Measurements from ENCODE around the gene PPM1N. TPM values are rescaled to one million over a fixed set of nuclear protein-coding genes. Genes with fewer than 3 reads are reported as not detected.
A peak's percentile ranks its signal among the peaks of the same experiment; 100 is the strongest.

Gene PPM1N
- polyA plus RNA-seq, 1 donor (not counting 4 experiments of a cell fraction or from before 2014, with no cell fraction given): 1.9 TPM

- Histone ChIP-seq H3K4me1 (ENCODE audit: control insufficient read depth, extremely low read depth, insufficient read depth, low read length) (peaks cover 30% of the 10 kb centered on the region), H3K27ac (ENCODE audit: control insufficient read depth, insufficient read depth, low read length) (peak overlapping the region; percentile 25)
These were observed 16.9 kb downstream of the PPM1N start for GRCh38 chr19:45515081-45515624.

DNA sequence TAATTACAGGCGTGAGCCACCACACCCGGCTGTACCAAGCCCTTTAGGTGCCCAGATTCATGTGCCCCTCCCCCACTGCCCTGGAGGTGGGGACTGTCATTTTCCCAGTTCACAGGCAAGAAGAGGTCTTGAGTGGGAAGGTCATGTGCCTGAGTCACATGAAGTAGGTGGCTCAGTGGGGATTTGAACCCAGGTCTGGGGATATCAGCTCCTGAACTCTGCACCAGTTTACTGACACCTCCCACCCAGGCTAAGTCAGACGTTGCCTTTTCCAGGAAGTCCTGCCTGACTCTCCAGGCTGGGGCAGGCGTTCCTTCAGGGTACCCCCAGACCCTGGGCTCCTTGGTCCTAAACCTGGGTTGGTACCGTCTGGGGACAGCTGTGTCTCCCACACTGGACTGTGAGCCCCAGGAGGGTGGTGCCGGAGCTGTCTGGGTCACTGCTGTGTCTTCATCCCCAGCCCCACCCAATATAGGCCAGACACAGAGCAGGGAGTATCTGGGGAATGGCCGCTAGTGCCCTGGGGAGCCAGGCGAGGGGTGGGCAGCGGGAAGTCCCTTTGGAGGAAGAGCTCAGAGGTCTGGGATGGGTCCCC, 17.7 kb downstream of the PPM1N start:
- no peaks in the 10 kb centered on the region for H3K27me3 ChIP-seq (ENCODE audit: control insufficient read depth, extremely low read depth, insufficient read depth, low read length)
- peaks cover 8% of the 10 kb centered on the region for H3K9me1 ChIP-seq (ENCODE audit: control insufficient read depth, extremely low read depth, insufficient read depth, low read length)
- H3K4me2 ChIP-seq (ENCODE audit: control insufficient read depth, extremely low read depth, insufficient read depth, low read depth, low read length): no peak overlapping the region
- no peak for FAIRE-seq
- no peaks in the 10 kb centered on the region for H3K9me3 ChIP-seq (ENCODE audit: control insufficient read depth, low read depth, low read length)
- peaks cover 26 to 34% of the 10 kb centered on the region in 2 experiments for H3K36me3 ChIP-seq (ENCODE audit: control insufficient read depth in 2 of 2, extremely low read depth in 1 of 2, insufficient read depth in 2 of 2, low read length in 2 of 2)
- H3K79me2 ChIP-seq (ENCODE audit: control insufficient read depth, insufficient read depth, low read length): peaks cover 63% of the 10 kb centered on the region
- H3K27ac ChIP-seq (ENCODE audit: control insufficient read depth, insufficient read depth, low read length): no peak overlapping the region
- DNase-seq (ENCODE audit: low read depth, low spot score): no peak
- no peak overlapping the region for H3K9ac ChIP-seq (ENCODE audit: control insufficient read depth, extremely low read depth, insufficient read depth, low read length)
- TF ChIP-seq EZH2 (IDR thresholded peaks at IDR 0.05; ENCODE audit: low read length): no peak
- TF ChIP-seq, protein P1, sequence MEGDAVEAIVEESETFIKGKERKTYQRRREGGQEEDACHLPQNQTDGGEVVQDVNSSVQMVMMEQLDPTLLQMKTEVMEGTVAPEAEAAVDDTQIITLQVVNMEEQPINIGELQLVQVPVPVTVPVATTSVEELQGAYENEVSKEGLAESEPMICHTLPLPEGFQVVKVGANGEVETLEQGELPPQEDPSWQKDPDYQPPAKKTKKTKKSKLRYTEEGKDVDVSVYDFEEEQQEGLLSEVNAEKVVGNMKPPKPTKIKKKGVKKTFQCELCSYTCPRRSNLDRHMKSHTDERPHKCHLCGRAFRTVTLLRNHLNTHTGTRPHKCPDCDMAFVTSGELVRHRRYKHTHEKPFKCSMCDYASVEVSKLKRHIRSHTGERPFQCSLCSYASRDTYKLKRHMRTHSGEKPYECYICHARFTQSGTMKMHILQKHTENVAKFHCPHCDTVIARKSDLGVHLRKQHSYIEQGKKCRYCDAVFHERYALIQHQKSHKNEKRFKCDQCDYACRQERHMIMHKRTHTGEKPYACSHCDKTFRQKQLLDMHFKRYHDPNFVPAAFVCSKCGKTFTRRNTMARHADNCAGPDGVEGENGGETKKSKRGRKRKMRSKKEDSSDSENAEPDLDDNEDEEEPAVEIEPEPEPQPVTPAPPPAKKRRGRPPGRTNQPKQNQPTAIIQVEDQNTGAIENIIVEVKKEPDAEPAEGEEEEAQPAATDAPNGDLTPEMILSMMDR (optimal IDR thresholded peaks at IDR 0.05 in 1 of 3, IDR thresholded peaks at IDR 0.05 in 1 of 3, conservative IDR thresholded peaks at IDR 0.05 in 1 of 3; ENCODE audit: extremely low read depth in 1 of 3, insufficient read depth in 2 of 3, low read length in 3 of 3): no peak
- H3K4me1 ChIP-seq (ENCODE audit: control insufficient read depth, extremely low read depth, insufficient read depth, low read length): peaks cover 35% of the 10 kb centered on the region
- no peak overlapping the region for H3K4me3 ChIP-seq (ENCODE audit: control insufficient read depth in 2 of 3, extremely low read depth in 1 of 3, insufficient read depth in 2 of 3, low read depth in 1 of 3, low read length in 3 of 3)
- H2AFZ ChIP-seq (ENCODE audit: control insufficient read depth, low read length): no peak overlapping the region
- dilution Hi-C loops (cut with MboI; ENCODE audit: extremely low pct_ligation_motif_present, low sequenced_read_pairs): no loop called here
- peaks cover 34% of the 10 kb centered on the region for H4K20me1 ChIP-seq (ENCODE audit: control insufficient read depth, extremely low read depth, insufficient read depth, low read length)

More at GRCh38 chr19:45515081-45515624, 16.9 kb downstream of the PPM1N start:
- dilution Hi-C loops (cut with MboI; ENCODE audit: extremely low pct_ligation_motif_present, low sequenced_read_pairs): no loop called here
- Histone ChIP-seq H3K4me2 (ENCODE audit: control insufficient read depth, extremely low read depth, insufficient read depth, low read depth, low read length) (no peak overlapping the region), H3K36me3 (ENCODE audit: control insufficient read depth in 2 of 2, extremely low read depth in 1 of 2, insufficient read depth in 2 of 2, low read length in 2 of 2) (peaks cover 23 to 30% of the 10 kb centered on the region in 2 experiments), H3K9me3 (ENCODE audit: control insufficient read depth, low read depth, low read length) (no peaks in the 10 kb centered on the region), H3K9ac (ENCODE audit: control insufficient read depth, extremely low read depth, insufficient read depth, low read length) (no peak overlapping the region), H4K20me1 (ENCODE audit: control insufficient read depth, extremely low read depth, insufficient read depth, low read length) (peaks cover 37% of the 10 kb centered on the region), H3K9me1 (ENCODE audit: control insufficient read depth, extremely low read depth, insufficient read depth, low read length) (peaks cover 8% of the 10 kb centered on the region), H3K27me3 (ENCODE audit: control insufficient read depth, extremely low read depth, insufficient read depth, low read length) (no peaks in the 10 kb centered on the region), H2AFZ (ENCODE audit: control insufficient read depth, low read length) (no peak overlapping the region), H3K79me2 (ENCODE audit: control insufficient read depth, insufficient read depth, low read length) (peaks cover 71% of the 10 kb centered on the region), H3K4me3 (ENCODE audit: control insufficient read depth in 2 of 3, extremely low read depth in 1 of 3, insufficient read depth in 2 of 3, low read depth in 1 of 3, low read length in 3 of 3) (no peak overlapping the region)
- no peak for DNase-seq (ENCODE audit: low read depth, low spot score)
- TF ChIP-seq, protein P1 (optimal IDR thresholded peaks at IDR 0.05 in 1 of 3, IDR thresholded peaks at IDR 0.05 in 1 of 3, conservative IDR thresholded peaks at IDR 0.05 in 1 of 3; ENCODE audit: extremely low read depth in 1 of 3, insufficient read depth in 2 of 3, low read length in 3 of 3): no peak
- no peak for TF ChIP-seq EZH2 (IDR thresholded peaks at IDR 0.05; ENCODE audit: low read length)
- no peak for FAIRE-seq

All from keratinocyte (primary cell).